Left ventricle myocardium inferior (tissue), 1 donor: ENCODE data around the gene ERN2. TPM values are rescaled to one million over a fixed set of nuclear protein-coding genes. Genes with fewer than 3 reads are reported as not detected.

Experiments used
- DNase-seq: peaks from one replicate; pipeline ENCODE4 v3.0.0-alpha.2; 2020
- H3K27ac ChIP-seq: fragments of 200-600 bp; replicated peaks from 2 replicates; pipeline ENCODE4 v1.8.0; 2021
- H3K27me3 ChIP-seq: fragments of 200-600 bp; 2 replicates; pipeline ENCODE4 v1.8.0; 2021; ENCODE audit warnings: low read depth
- H3K36me3 ChIP-seq: fragments of 200-600 bp; 2 replicates; pipeline ENCODE4 v1.8.0; 2021
- H3K4me1 ChIP-seq: fragments of 200-600 bp; 2 replicates; pipeline ENCODE4 v1.8.0; 2021
- H3K4me3 ChIP-seq: fragments of 200-600 bp; 2 replicates; pipeline ENCODE4 v1.8.0; 2021; ENCODE audit warnings: mild to moderate bottlenecking, moderate library complexity
- H3K9me3 ChIP-seq: fragments of 200-600 bp; replicated peaks from 2 replicates; pipeline ENCODE4 v1.8.0; 2021
- CTCF ChIP-seq: fragments of 200-600 bp; IDR thresholded peaks from 2 replicates; pipeline ENCODE4 v1.8.0; 2021; ENCODE audit warnings: antibody characterized with exemption, mild to moderate bottlenecking, borderline replicate concordance
- intact Hi-C: fragments of 100-400 bp; cut with micrococcal nuclease; formaldehyde crosslinking; loops from one replicate; pipeline ENCODE4 v1.11.0; 2022
- total RNA-seq: library from RNA; stranded (reverse); fragmentation: NEBNext Ultra II Directional; extraction: Animal tissue kit (Norgen Biotek cat#: 25700); gene quantifications from one replicate; pipeline ENCODE4 v1.2.1, GENCODE V29; 2021
- donor health status: DM: no; HTN: yes; CAD: no; lungs with severe emphysema.

Gene ERN2
- total RNA-seq, 1 donor from 2014 or later = not detected

GRCh38 chr16:23691483-23692189 lies 21.4 kb downstream of the ERN2 start:
- Histone ChIP-seq H3K4me3 (no peak overlapping the region), H3K9me3 (no peaks in the 10 kb centered on the region), H3K27ac (no peak overlapping the region), H3K36me3 (peaks cover 48% of the 10 kb centered on the region), H3K27me3 (peaks cover 11% of the 10 kb centered on the region), H3K4me1 (peaks cover 9% of the 10 kb centered on the region)
- intact Hi-C loops = no loop called here
- no peak for DNase-seq
- no peak for TF ChIP-seq CTCF

GRCh38 chr16:23690771-23691482 lies 22.1 kb downstream of the ERN2 start:
- TF ChIP-seq CTCF = no peak
- no peak overlapping the region for H3K27ac ChIP-seq
- no peak for DNase-seq
- peaks cover 52% of the 10 kb centered on the region for H3K36me3 ChIP-seq
- no peaks in the 10 kb centered on the region for H3K9me3 ChIP-seq
- H3K27me3 ChIP-seq = peaks cover 3% of the 10 kb centered on the region
- H3K4me1 ChIP-seq = peaks cover 9% of the 10 kb centered on the region
- H3K4me3 ChIP-seq = no peak overlapping the region
- intact Hi-C loops = no loop called here

DNA sequence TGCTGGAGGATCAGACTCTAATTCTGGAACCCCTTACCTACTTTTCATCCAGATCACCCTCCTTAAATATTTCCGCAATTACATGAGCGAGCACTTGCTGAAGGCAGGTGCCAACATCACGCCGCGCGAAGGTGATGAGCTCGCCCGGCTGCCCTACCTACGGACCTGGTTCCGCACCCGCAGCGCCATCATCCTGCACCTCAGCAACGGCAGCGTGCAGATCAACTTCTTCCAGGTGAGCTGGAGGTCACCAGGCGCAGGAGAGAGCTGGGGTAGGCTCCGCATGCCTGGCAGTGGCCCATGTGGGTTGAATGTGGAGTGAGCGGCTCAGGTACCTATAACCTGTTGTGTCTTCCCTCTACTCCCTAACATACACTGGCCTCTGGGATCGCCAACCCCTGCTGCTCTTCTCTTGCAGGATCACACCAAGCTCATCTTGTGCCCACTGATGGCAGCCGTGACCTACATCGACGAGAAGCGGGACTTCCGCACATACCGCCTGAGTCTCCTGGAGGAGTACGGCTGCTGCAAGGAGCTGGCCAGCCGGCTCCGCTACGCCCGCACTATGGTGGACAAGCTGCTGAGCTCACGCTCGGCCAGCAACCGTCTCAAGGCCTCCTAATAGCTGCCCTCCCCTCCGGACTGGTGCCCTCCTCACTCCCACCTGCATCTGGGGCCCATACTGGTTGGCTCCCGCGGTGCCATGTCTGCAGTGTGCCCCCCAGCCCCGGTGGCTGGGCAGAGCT lies 23.4 kb downstream of the ERN2 start:
- Histone ChIP-seq H3K27me3 (no peaks in the 10 kb centered on the region), H3K4me1 (peaks cover 3% of the 10 kb centered on the region), H3K36me3 (peaks cover 57% of the 10 kb centered on the region), H3K4me3 (no peak overlapping the region), H3K27ac (no peak overlapping the region), H3K9me3 (no peaks in the 10 kb centered on the region)
- intact Hi-C loops = no loop called here
- TF ChIP-seq CTCF = no peak
- no peak for DNase-seq

DNA sequence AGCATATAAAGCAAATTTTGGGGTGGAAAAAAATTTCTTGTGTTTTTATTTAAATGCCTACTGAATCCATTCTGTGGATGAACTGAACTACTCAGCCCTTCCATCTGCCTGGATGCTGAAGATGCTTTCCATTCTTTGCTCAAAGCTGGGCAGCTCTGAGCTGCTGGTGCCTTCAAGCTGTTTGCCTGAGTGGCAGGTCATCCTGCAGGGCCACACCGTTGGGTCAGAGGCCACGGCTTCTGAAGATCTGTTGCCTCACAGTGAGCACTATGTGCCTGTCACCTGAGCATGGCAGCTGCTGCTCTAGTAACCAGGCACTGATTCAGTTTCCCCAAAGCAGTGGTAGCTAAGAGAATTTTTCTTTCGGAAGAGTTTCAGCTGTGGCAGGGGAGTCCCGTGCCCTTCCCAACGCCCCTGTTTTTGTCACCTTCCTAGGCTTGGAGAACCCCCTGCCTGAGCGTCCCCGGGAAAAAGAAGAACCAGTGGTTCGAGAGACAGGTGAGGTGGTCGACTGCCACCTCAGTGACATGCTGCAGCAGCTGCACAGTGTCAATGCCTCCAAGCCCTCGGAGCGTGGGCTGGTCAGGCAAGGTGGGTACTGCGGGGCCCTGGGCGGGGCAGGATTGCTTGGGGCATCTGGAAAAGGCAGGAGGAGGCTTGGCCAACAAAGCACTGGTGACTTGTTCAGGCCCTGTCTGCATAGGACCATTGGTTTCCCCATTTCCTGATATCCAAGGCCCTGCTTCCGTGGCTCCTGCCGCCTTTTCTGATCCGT lies 25.8 kb downstream of the ERN2 start:
- intact Hi-C loops = no loop called here
- Histone ChIP-seq H3K4me1 (no peaks in the 10 kb centered on the region), H3K4me3 (no peak overlapping the region), H3K36me3 (peaks cover 71% of the 10 kb centered on the region), H3K27me3 (no peaks in the 10 kb centered on the region), H3K9me3 (no peaks in the 10 kb centered on the region), H3K27ac (no peak overlapping the region)
- DNase-seq = no peak
- no peak for TF ChIP-seq CTCF

DNA sequence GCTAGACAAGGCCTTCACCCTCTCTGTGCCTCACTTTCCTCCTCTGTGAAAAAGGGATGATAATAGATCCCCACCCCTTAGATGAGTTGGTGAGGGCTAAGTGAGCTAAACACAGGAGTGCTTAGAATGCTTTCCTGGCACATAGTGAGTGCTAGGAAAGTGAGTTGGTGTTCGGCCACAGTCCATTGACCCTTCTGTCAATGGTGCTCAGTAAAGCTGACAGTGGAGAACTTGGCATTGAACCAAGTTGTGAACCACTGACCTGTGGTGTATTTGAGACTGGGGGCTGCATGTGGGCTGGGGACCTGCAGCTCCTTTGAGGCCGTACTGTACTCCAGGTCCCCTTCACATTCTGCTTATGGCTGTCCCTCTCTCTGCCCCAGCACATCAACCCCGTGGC lies 29.5 kb downstream of the ERN2 start:
- TF ChIP-seq CTCF = no peak
- Histone ChIP-seq H3K4me3 (no peak overlapping the region), H3K27ac (no peak overlapping the region), H3K36me3 (peaks cover 59% of the 10 kb centered on the region), H3K9me3 (no peaks in the 10 kb centered on the region), H3K27me3 (no peaks in the 10 kb centered on the region), H3K4me1 (peaks cover 10% of the 10 kb centered on the region)
- no peak for DNase-seq
- intact Hi-C loops = no loop called here
